GM12878 (cell line): ENCODE measurements around the gene RAB2B. TPM values are rescaled to one million over a fixed set of nuclear protein-coding genes. Genes with fewer than 3 reads are reported as not detected.

Experiments
- FOS ChIP-seq: IDR thresholded peaks from 3 replicates; pipeline ENCODE4 v1.6.1; 2011; ENCODE audit warnings: borderline replicate concordance; ENCODE audit not compliant: insufficient read length; ENCODE audit errors: extremely low read depth
- FOXK2 ChIP-seq: fragments of 450-650 bp; IDR thresholded peaks from 2 replicates; pipeline ENCODE4 v1.6.1; 2017; ENCODE audit warnings: mild to moderate bottlenecking, moderate library complexity
- FOXM1 ChIP-seq: IDR thresholded peaks from 2 replicates; pipeline ENCODE4 v1.6.1; 2012; ENCODE audit warnings: low read depth, mild to moderate bottlenecking, inconsistent platforms, low read length, moderate library complexity
- GABPA ChIP-seq: IDR thresholded peaks from 2 replicates; pipeline ENCODE4 v1.6.1; 2014; ENCODE audit warnings: antibody characterized with exemption, low read depth, mild to moderate bottlenecking, inconsistent platforms
- HCFC1 ChIP-seq: fragments of 150-350 bp; IDR thresholded peaks from 2 replicates; pipeline ENCODE4 v1.6.1; 2014; ENCODE audit warnings: low read length
- MEF2B ChIP-seq: fragments of 450-650 bp; IDR thresholded peaks from 2 replicates; pipeline ENCODE4 v1.6.1; 2018; ENCODE audit warnings: mild to moderate bottlenecking, moderate library complexity; ENCODE audit not compliant: partially characterized antibody, poor library complexity, severe bottlenecking
- MXI1 ChIP-seq: fragments of 150-350 bp; IDR thresholded peaks from 2 replicates; pipeline ENCODE4 v1.6.1; 2011; ENCODE audit warnings: low read depth, mild to moderate bottlenecking, inconsistent platforms, low read length, improper control_type of control experiment
- MYB ChIP-seq: fragments of 150-350 bp; IDR thresholded peaks from 2 replicates; pipeline ENCODE4 v1.6.1; 2014; ENCODE audit warnings: mild to moderate bottlenecking, low read depth, low read length, borderline replicate concordance
- PKNOX1 ChIP-seq: fragments of 450-650 bp; IDR thresholded peaks from 2 replicates; pipeline ENCODE4 v1.6.1; 2016; ENCODE audit warnings: mild to moderate bottlenecking
- RELA ChIP-seq: fragments of 450-650 bp; IDR thresholded peaks from 2 replicates; pipeline ENCODE4 v1.8.0; 2014; ENCODE audit warnings: borderline replicate concordance; ENCODE audit not compliant: partially characterized antibody
- RUNX3 ChIP-seq: IDR thresholded peaks from 2 replicates; pipeline ENCODE4 v1.6.1; 2012; ENCODE audit warnings: low read length, inconsistent platforms
- SMAD1 ChIP-seq: fragments of 450-650 bp; IDR thresholded peaks from 2 replicates; pipeline ENCODE4 v1.6.1; 2018; ENCODE audit warnings: mild to moderate bottlenecking, low read depth; ENCODE audit not compliant: partially characterized antibody
- SREBF1 ChIP-seq: IDR thresholded peaks from 2 replicates; pipeline ENCODE4 v1.6.1; 2012; ENCODE audit warnings: mild to moderate bottlenecking, low read length
- TARDBP ChIP-seq: IDR thresholded peaks from 2 replicates; pipeline ENCODE4 v1.6.1; 2016; ENCODE audit warnings: borderline replicate concordance
- polyA plus RNA-seq, 11 experiments: library from polyadenylated mRNA; depleted of rRNA in 4 of 11; unstranded in 6 of 11; stranded (reverse) in 5 of 11; fragments of >200 nt; fragmentation: Nextera tagmentation in 4 of 11; fragmentation: Illumina TruSeq in 1 of 11; extraction: Ambion mirVana in 4 of 11; extraction: Trizol in 1 of 11; gene quantifications; 1 replicate in 1 of 11; 2 replicates in 10 of 11; pipeline versions ENCODE4 v1.2.1 to v1.2.3, GENCODE V29; 2011 to 2016; ENCODE audit warnings: inconsistent platforms in 2 of 11, missing spikeins in 2 of 11, low read depth in 1 of 11
- total RNA-seq, 4 experiments: library from RNA; depleted of rRNA in 3 of 4; stranded (reverse); fragments of >200 nt in 3 of 4; fragmentation: Illumina TruSeq in 1 of 4; extraction: Trizol in 1 of 4; gene quantifications; 2 replicates each; pipeline versions ENCODE4 v1.2.1 to v1.2.3, GENCODE V29; 2013 to 2021
- TF ChIP-seq, protein P1 (sequence below): fragments of 450-650 bp; IDR thresholded peaks from 2 replicates; pipeline ENCODE4 v1.6.1; 2018; ENCODE audit warnings: mild to moderate bottlenecking, low read depth, moderate library complexity; ENCODE audit not compliant: partially characterized antibody

RAB2B gene
- total and polyA plus RNA-seq, 10 of the 15 experiments (the other 5 are each of a cell fraction or from before 2014, with no cell fraction given) = 5.6 to 45.1 (median 12.5) TPM

DNA sequence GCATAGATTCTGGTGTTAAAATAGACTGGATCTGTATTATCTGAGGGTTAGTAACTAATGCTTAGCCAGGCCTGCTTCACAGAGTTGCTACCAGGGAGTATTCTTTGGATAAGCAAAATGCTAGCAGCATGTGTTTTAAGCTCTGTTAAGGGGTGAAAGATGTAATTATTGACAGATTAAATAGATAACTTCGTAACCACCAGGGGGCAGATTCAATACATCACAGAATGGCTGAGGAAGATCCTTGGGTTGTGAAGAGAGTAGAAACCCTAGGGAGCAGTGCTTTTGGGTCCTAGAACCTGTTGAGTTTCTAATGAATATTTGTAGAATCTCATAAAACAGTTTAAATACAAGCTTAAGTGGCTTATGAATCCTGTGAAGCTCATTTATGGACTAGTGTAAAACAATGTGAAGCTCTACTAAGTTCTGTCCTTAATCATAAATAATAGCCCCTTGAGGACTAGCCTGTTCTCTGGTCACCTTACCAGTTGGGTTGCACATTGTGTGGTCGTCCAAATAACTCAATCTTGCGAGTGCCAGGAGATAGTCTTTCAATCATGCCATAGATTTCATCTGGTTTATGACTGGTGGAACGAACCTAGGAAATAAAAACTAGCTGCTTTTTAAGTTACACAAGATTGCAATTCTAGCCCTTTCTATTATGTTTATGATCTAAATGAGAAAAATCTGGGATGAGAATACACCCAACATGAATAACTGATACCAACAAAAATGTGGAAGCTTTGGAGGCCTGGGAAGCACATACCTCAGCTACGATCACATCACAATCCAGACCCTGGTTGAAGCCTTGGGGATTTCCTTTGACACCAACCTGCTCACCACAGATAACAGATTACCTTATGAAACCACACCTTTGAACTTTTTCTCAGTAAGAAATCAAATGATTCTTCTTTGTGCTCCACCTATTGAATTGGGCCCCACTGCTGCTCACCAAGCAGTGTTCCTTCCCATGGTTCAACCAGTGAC lies 22.1 kb upstream of the RAB2B start (continued):
- TF ChIP-seq MXI1 (no peak; the same call in 1 of the 2 replicates), RELA (no peak), FOXM1 (no peak), FOXK2 (no peak), TARDBP (no peak), RUNX3 (peak; percentile 70; the same call in 1 of the 2 replicates), SMAD1 (no peak), GABPA (no peak), MYB (no peak), HCFC1 (no peak), SREBF1 (no peak), MEF2B (peak; percentile 74), FOS (no peak), PKNOX1 (peak; percentile 82)
- TF ChIP-seq, protein P1, sequence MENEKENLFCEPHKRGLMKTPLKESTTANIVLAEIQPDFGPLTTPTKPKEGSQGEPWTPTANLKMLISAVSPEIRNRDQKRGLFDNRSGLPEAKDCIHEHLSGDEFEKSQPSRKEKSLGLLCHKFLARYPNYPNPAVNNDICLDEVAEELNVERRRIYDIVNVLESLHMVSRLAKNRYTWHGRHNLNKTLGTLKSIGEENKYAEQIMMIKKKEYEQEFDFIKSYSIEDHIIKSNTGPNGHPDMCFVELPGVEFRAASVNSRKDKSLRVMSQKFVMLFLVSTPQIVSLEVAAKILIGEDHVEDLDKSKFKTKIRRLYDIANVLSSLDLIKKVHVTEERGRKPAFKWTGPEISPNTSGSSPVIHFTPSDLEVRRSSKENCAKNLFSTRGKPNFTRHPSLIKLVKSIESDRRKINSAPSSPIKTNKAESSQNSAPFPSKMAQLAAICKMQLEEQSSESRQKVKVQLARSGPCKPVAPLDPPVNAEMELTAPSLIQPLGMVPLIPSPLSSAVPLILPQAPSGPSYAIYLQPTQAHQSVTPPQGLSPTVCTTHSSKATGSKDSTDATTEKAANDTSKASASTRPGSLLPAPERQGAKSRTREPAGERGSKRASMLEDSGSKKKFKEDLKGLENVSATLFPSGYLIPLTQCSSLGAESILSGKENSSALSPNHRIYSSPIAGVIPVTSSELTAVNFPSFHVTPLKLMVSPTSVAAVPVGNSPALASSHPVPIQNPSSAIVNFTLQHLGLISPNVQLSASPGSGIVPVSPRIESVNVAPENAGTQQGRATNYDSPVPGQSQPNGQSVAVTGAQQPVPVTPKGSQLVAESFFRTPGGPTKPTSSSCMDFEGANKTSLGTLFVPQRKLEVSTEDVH = no peak
